Bladder microvascular endothelial cell (primary cell): ENCODE data around the gene KRTAP11-1. TPM values are rescaled to one million over a fixed set of nuclear protein-coding genes. Genes with fewer than 3 reads are reported as not detected.

ENCODE experiments used
- total RNA-seq: library from RNA; depleted of rRNA; stranded (reverse); fragments of >200 nt; gene quantifications from 2 replicates; pipeline ENCODE4 v1.2.3, GENCODE V29; 2014

KRTAP11-1 gene, protein sequence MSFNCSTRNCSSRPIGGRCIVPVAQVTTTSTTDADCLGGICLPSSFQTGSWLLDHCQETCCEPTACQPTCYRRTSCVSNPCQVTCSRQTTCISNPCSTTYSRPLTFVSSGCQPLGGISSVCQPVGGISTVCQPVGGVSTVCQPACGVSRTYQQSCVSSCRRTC
- total RNA-seq = not detected in 2 replicates

GRCh38 chr21:30881480-30881879, at the start of gene KRTAP11-1:
Gene KRTAP11-1, minus strand, starts transcription at chr21:30881580. Its CDS starts 56 bp downstream, at chr21:30881524.

Other genes starting within 250 kb of the KRTAP11-1 start
- gene KRTAP20-2, start 246.4 kb downstream of the KRTAP11-1 start, total RNA-seq = not detected in 2 replicates
- not detected in 2 replicates for gene KRTAP20-3, start 238.7 kb downstream of the KRTAP11-1 start, total RNA-seq
- gene KRTAP21-3, start 162.8 kb downstream of the KRTAP11-1 start, total RNA-seq = not detected in 2 replicates
- not detected in 2 replicates for gene KRTAP21-2, start 134.3 kb downstream of the KRTAP11-1 start, total RNA-seq
- gene KRTAP21-1, start 126.2 kb downstream of the KRTAP11-1 start, total RNA-seq = not detected in 2 replicates
- not detected in 2 replicates for gene KRTAP8-1, start 68.3 kb downstream of the KRTAP11-1 start, total RNA-seq
- not detected in 2 replicates for gene KRTAP7-1, start 51.8 kb downstream of the KRTAP11-1 start, total RNA-seq
- gene KRTAP19-8, start 156.9 kb upstream of the KRTAP11-1 start, total RNA-seq = not detected in 2 replicates